ENCODE measurements around the gene TRAPPC3.

Gene TRAPPC3

DNA sequence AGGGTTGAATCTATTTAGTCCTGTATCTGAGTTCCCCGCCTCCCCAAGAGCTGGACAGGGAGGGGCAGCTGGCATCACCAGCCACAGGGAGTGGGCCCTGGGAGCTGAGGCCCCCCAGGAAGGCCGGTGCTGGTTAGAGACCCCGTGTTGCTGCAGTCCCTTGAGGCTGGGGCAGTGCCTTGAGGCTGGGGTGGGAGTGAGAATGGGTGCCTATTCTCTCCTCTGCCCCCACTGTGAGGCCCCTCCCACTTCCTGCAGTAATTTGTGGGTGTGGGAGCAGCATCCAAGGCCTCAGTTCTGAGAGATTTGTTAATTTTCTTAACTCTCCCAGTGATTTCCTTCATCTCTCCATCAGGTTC is 2.5 kb upstream of the TRAPPC3 start (continued):
- TF ChIP-seq ZNF16 (tag by site-specific recombination; IDR thresholded peaks at IDR 0.05; ENCODE audit: low read depth) (no peak), ZNF335 (tag by site-specific recombination; conservative IDR thresholded peaks at IDR 0.05) (no peak), EGR2 (tag by site-specific recombination; IDR thresholded peaks at IDR 0.05; ENCODE audit: low read depth) (peak; percentile 56), ZNF785 (tag by site-specific recombination; IDR thresholded peaks at IDR 0.05) (no peak), SP3 (tag by site-specific recombination; IDR thresholded peaks at IDR 0.05) (peak; percentile 45; the same call in 1 of the 2 replicates), ZNF324 (tag by site-specific recombination; IDR thresholded peaks at IDR 0.05) (no peak), ZNF670 (tag by site-specific recombination; IDR thresholded peaks at IDR 0.05; ENCODE audit: low read depth) (no peak), ZNF211 (tag by site-specific recombination; IDR thresholded peaks at IDR 0.05; ENCODE audit: low read depth) (no peak), ZFHX2 (tag by site-specific recombination; conservative IDR thresholded peaks at IDR 0.05) (peak; percentile 60), SETDB1 (IDR thresholded peaks at IDR 0.05; ENCODE audit: insufficient read length, low read length) (no peak), ZNF112 (tag by site-specific recombination; IDR thresholded peaks at IDR 0.05) (no peak)
- TF ChIP-seq, protein P1, sequence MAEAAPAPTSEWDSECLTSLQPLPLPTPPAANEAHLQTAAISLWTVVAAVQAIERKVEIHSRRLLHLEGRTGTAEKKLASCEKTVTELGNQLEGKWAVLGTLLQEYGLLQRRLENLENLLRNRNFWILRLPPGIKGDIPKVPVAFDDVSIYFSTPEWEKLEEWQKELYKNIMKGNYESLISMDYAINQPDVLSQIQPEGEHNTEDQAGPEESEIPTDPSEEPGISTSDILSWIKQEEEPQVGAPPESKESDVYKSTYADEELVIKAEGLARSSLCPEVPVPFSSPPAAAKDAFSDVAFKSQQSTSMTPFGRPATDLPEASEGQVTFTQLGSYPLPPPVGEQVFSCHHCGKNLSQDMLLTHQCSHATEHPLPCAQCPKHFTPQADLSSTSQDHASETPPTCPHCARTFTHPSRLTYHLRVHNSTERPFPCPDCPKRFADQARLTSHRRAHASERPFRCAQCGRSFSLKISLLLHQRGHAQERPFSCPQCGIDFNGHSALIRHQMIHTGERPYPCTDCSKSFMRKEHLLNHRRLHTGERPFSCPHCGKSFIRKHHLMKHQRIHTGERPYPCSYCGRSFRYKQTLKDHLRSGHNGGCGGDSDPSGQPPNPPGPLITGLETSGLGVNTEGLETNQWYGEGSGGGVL (tag by site-specific recombination; IDR thresholded peaks at IDR 0.05): peak; percentile 59
- TF ChIP-seq, protein P2, sequence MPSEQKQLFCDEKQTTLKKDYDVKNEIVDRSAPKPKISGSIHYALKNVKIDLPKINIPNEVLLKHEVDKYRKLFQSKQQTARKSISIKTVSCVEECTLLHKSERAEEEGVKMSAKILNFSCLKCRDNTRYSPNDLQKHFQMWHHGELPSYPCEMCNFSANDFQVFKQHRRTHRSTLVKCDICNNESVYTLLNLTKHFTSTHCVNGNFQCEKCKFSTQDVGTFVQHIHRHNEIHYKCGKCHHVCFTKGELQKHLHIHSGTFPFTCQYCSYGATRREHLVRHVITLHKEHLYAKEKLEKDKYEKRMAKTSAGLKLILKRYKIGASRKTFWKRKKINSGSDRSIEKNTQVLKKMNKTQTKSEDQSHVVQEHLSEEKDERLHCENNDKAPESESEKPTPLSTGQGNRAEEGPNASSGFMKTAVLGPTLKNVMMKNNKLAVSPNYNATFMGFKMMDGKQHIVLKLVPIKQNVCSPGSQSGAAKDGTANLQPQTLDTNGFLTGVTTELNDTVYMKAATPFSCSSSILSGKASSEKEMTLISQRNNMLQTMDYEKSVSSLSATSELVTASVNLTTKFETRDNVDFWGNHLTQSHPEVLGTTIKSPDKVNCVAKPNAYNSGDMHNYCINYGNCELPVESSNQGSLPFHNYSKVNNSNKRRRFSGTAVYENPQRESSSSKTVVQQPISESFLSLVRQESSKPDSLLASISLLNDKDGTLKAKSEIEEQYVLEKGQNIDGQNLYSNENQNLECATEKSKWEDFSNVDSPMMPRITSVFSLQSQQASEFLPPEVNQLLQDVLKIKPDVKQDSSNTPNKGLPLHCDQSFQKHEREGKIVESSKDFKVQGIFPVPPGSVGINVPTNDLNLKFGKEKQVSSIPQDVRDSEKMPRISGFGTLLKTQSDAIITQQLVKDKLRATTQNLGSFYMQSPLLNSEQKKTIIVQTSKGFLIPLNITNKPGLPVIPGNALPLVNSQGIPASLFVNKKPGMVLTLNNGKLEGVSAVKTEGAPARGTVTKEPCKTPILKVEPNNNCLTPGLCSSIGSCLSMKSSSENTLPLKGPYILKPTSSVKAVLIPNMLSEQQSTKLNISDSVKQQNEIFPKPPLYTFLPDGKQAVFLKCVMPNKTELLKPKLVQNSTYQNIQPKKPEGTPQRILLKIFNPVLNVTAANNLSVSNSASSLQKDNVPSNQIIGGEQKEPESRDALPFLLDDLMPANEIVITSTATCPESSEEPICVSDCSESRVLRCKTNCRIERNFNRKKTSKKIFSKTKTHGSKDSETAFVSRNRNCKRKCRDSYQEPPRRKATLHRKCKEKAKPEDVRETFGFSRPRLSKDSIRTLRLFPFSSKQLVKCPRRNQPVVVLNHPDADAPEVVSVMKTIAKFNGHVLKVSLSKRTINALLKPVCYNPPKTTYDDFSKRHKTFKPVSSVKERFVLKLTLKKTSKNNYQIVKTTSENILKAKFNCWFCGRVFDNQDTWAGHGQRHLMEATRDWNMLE (tag by site-specific recombination; conservative IDR thresholded peaks at IDR 0.05; ENCODE audit: low read depth): no peak

DNA sequence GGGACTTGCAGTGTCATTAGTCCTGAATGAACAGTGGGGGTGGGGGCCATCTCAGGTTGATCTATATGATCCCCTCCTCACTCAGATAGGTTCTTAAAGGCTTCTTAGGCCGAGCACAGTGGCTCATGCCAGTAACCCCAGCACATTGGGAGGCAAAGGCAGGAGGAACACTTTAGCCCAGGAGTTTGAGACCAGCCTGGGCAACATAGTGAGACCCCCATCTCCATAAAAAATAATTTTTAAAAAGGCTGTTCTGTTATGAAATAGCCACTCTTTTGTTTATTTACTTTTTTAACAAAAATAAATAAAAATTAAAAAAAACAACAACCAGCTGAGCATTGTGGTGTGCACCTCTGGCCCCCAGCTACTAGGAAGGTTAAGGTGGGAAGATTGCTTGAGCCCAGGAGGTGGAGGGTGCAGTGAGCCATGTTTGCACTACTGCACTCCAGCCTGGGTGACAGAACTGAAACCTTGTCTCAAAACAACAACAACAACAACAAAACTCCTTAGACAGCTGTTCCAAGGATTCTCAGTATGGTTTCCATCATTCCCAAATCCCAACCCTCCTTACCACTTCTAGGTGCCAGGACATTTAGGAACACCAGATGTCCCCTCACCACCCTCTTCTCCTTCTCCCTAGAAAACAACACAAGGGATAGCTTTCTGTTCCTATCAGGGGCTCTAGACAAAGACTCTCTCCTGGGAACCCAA is 2.0 kb upstream of the TRAPPC3 start:
- CTCF ChIA-PET: interaction anchor here (0.6 to 4.4 kb wide), 9 partner anchors 9 to 268 kb away, joined by 3 to 132 read pairs (median 9); no protein-coding TSS in a partner anchor
- no peaks in the 10 kb centered on the region for H3K4me1 ChIP-seq (ENCODE audit: control insufficient read depth, insufficient read depth, low read length)

More for the DNA sequence above, 2.0 kb upstream of the TRAPPC3 start:
- Histone ChIP-seq H3K9me3 (ENCODE audit: control insufficient read depth, insufficient read depth, low read depth, low read length) (no peaks in the 10 kb centered on the region), H3K27ac (ENCODE audit: extremely low read depth, low read depth, low read length) (no peak overlapping the region), H3K4me3 (ENCODE audit: low read depth, low read length) (no peak overlapping the region), H3K36me3 (ENCODE audit: control insufficient read depth in 2 of 2, insufficient read depth in 1 of 2, low read length in 2 of 2) (peaks cover 0 to 12% of the 10 kb centered on the region in 2 experiments; a peak in 1 of 3 replicates)
- TF ChIP-seq ZNF121 (tag by site-specific recombination; IDR thresholded peaks at IDR 0.05) (peak; percentile 95), ZBTB17 (tag by site-specific recombination; IDR thresholded peaks at IDR 0.05) (0 out of 2 replicates have a peak, but pooled peaks have one; percentile 49), PRDM10 (tag by site-specific recombination; IDR thresholded peaks at IDR 0.05) (peak; percentile 34; the same call in 1 of the 2 replicates), ZNF24 (tag by site-specific recombination; IDR thresholded peaks at IDR 0.05) (no peak), ZBTB8A (tag by site-specific recombination; IDR thresholded peaks at IDR 0.05) (0 out of 2 replicates have a peak, but pooled peaks have one; percentile 16), TCF7L2 (IDR thresholded peaks at IDR 0.05; ENCODE audit: borderline replicate concordance, low read depth, low read length) (no peak), ZNF558 (tag by site-specific recombination; IDR thresholded peaks at IDR 0.05) (0 out of 2 replicates have a peak, but pooled peaks have one; percentile 39)
- TF ChIP-seq, protein P3, sequence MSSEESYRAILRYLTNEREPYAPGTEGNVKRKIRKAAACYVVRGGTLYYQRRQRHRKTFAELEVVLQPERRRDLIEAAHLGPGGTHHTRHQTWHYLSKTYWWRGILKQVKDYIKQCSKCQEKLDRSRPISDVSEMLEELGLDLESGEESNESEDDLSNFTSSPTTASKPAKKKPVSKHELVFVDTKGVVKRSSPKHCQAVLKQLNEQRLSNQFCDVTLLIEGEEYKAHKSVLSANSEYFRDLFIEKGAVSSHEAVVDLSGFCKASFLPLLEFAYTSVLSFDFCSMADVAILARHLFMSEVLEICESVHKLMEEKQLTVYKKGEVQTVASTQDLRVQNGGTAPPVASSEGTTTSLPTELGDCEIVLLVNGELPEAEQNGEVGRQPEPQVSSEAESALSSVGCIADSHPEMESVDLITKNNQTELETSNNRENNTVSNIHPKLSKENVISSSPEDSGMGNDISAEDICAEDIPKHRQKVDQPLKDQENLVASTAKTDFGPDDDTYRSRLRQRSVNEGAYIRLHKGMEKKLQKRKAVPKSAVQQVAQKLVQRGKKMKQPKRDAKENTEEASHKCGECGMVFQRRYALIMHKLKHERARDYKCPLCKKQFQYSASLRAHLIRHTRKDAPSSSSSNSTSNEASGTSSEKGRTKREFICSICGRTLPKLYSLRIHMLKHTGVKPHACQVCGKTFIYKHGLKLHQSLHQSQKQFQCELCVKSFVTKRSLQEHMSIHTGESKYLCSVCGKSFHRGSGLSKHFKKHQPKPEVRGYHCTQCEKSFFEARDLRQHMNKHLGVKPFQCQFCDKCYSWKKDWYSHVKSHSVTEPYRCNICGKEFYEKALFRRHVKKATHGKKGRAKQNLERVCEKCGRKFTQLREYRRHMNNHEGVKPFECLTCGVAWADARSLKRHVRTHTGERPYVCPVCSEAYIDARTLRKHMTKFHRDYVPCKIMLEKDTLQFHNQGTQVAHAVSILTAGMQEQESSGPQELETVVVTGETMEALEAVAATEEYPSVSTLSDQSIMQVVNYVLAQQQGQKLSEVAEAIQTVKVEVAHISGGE (tag by site-specific recombination; conservative IDR thresholded peaks at IDR 0.05; ENCODE audit: low read depth): peak; percentile 42
- POLR2A ChIA-PET: interaction anchor here (0.5 to 3.8 kb wide), 6 partner anchors 9 to 173 kb away, joined by 3 to 28 read pairs (median 14); partner anchors contain the start of genes EVA1B and THRAP3
